Stimulated activated CD4-positive, alpha-beta T cell treated with anti-CD3 and anti-CD28 coated beads, TNF-alpha, amount 100 ng/mL, for 48 hours (primary cell): ENCODE results near the gene GLYATL2.

Experiments used
- DNase-seq, 3 donors: peaks; one replicate each; pipeline ENCODE4 v3.0.0-alpha.2; 2020; ENCODE audit warnings: low read depth in 3 of 3

GLYATL2 gene, protein sequence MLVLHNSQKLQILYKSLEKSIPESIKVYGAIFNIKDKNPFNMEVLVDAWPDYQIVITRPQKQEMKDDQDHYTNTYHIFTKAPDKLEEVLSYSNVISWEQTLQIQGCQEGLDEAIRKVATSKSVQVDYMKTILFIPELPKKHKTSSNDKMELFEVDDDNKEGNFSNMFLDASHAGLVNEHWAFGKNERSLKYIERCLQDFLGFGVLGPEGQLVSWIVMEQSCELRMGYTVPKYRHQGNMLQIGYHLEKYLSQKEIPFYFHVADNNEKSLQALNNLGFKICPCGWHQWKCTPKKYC

DNA sequence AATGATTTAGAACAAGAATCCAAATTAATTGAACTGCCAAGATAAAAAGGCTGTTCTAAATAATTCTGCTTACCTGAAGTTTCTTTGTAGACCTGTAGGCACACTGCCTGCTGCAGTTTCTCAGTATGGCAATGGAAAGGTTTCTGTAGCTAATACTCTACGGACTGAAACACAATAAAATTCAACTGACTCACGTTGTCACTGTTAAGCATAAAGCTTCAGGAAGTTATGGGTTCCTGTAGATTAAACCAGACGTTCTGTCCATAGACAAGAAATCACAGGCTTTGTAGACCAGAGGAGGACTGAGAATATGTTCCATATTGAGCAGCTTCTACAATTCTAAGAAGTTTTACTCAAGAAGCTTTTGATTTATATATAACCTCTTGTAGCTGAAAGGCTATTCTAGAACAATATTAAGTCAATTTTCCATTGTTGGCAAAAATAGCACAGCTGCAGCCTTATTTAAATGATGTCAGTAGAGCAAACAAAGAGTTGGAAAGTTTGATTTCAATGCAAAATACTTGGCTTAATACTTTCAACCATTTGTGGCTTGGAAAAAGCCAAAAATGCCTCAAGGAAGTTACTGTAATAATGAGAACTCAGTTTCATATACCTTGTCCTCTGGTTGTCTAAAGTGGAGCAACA is at the start of gene GLYATL2:
GLYATL2 (minus strand) TSS at position 344 of the 645 bp plus-strand sequence. CDS start 5,092 bp downstream, outside the sequence.
- DNase-seq: no peak

DNA sequence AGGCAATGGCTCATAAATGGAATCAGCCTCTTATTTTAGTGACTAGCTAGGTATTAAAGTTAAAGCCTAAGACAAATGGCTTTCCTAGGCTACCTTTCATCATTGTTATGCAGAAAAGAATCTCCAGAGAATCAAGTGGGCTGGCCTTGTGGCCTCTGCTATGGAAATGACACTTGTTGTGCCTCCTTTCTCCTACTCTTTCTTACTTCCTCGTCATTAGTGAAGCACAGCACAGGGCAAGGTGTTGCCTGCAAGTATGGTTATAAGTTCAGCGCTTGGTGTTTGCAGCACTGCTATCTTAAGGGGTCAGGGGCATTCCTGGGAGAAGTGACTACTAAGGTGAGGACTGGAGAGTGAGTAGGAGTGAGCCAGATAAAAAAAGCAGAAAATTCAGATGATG is 49.4 kb upstream of the GLYATL2 start:
- DNase-seq: no peak

DNA sequence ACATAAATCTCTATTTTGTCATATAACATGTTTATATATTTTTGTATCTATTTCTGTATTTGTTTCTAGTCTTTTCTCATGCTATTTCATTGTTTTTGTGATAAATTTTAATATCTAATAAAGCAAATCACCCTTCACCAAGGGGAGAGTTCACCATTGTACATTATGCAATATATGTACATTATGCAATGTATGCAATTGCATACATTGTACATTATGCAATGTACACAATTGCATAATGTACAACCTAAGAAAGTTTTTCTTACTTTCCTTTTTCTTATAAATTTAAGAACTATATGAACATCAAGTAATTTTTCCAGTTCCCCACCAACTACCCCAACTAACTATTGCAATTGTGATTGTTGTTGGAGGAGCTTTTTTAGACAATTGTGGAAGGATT is 44.1 kb upstream of the GLYATL2 start:
- DNase-seq: no peak

DNA sequence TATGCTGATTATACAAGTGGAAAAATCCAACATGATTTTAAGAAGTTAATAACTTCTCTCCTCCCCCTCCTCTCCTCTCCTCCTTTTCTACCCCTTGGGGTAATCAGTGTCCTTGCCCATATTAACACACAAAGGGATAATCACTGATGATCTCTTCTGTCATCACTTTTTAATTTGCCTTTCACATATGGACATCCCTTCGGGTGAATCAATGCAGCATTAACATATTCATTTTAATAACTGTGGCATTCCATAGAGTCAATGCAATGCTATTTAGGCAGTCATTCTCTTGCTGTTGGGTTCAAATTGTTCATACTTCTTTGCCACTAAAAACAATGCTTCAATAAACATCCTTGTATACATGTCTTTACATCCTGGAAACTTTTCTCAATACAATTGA is 42.9 kb upstream of the GLYATL2 start:
- DNase-seq: no peak

DNA sequence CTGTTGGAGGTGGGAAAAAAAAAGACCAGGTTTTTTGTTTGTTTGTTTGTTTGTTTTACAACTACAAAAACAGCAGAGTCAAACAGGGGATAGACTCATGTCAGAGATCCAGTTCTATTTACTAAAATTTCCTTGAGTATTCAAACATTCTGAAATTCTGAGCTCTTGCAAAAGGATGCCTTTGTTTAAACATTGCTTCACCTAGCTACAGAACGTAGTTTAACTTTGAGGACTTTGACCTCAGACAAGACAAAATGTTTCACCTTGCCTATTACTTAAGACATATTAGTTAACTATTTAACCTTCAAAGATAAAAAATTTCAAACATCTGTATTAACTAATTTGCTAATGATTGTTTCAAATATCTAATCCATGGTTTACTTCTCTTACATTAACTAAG is 36.1 kb upstream of the GLYATL2 start:
- DNase-seq: no peak

DNA sequence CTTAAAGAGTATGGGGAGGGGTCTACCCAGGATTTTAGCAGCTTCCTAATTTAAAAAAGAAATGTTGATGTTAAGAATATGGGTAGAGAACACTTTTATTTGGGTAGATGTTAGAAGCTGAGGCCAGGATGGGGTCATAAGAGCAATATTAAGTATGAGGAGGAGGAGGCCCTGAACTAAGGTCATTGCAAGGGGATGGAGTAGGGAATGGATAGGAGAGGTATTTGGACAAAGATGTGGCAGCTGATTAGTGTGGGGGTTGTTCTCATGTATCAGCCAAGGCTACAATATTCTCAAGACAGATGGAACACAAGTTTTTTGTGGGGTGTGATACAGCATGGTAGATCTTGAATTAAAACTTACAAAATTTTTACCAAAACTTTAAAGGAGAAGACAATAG is 35.7 kb upstream of the GLYATL2 start:
- no peak for DNase-seq

DNA sequence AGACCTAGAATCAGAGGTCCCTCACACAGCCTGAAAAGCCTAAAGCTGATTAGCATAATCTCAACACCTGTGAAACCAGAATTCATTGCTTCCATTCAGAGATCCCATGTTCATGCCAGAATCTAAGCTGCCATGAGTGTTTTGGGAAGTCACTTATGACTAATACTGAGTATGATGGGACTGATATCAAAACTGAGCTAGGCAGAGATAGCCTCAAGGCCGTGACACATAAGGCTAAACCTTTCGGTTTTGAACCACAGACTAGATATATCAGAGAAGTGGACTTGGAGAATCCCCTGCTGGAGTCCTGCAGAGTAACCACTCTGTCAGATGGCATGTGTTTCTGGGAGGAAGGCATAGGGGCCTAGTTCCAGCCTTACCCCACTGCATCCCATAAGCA is 23.1 kb upstream of the GLYATL2 start:
- no peak for DNase-seq

DNA sequence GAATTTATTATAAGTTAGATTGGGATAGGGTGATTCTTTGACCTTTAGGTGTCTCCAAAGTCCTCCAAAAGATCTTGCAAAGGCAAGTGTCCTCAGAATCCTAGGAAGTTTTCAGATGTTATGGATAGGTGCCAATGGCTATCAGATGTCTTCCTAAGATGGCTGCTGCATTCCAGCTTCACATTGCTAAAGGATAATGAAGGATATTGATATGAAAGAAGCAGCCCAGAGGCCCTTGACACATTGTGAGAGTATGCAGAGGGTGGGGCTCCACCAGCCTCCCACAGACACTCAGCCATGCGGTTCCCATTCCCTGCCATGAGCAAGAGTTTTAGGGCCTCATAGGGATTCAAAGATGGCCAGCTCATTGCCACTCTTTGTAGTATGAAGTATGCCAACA is 22.3 kb upstream of the GLYATL2 start:
- DNase-seq: no peak

DNA sequence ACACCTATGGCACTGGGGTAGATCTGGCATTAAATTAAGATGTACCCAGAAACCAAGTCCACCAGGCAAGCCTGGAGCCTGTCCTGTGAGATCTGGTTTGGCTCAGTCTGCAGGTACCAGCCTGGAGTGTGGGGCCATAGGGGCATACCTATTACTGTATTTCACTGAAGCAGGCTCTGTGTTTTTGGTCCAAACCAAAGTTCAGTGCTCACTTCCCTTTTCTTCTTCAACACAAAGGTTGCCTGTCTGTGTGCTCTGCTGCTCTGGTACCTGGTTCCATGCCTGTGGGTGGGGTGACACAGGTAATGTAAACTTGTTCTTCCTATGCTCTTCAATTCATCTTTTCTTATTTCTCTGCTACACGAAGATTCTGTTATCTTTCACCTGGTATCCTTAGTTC is 19.8 kb upstream of the GLYATL2 start:
- no peak for DNase-seq

DNA sequence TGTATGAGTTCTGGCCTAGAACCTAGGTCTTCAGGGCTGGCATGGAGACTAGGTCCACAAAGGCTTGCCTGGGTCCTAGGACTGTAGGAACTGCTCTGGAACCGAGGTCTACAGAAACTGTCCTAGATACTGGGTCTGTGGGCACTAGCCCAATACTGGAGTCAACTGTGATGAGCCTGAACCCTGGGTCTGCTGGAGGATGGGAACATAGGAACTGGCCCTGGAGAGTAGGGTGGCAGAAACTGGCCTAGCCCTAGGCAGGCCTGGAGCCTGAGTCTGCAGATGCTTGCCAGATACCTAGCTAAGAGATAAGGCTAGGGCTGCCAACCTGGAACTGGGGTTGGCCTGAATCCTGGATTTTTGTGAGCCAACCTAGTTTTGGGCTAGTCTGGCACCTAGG is 19.2 kb upstream of the GLYATL2 start:
- DNase-seq: no peak

DNA sequence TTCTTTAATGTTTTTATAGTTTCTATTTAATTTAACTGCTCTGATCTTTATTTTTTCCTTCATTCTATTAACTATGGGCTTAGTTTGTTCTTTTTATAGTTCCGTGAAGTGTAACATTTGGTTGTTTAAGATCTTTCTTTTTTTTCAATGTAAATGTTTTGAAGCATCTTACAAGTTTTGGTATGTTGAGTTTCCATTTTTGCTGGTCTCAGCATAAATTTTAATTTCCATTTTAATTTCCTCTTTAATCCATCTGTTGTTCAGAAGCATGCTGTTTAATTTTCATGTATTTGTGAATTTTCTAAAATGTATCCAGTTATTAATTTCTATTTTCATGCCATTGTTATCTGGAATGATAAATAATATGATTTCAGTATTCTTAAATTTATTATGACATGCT is 17.0 kb upstream of the GLYATL2 start:
- DNase-seq: no peak

DNA sequence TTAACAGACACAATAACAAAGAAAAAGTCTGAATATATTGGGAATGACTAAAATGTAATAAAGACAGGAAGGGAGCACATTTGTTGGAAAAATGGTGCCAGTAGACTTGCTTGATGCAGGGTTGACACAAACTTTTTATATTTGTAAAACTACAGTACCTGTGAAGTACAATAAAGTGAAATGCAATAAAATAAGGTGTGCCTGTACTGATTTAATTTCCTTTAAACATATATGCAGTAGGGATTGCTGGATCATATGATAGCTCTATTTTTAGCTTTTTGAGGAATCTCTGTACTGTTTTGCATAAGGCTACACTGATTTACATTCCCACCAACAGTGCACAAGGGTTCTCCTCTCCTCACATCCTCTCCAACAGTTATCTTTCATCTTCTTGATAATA is 12.3 kb upstream of the GLYATL2 start:
- no peak for DNase-seq

DNA sequence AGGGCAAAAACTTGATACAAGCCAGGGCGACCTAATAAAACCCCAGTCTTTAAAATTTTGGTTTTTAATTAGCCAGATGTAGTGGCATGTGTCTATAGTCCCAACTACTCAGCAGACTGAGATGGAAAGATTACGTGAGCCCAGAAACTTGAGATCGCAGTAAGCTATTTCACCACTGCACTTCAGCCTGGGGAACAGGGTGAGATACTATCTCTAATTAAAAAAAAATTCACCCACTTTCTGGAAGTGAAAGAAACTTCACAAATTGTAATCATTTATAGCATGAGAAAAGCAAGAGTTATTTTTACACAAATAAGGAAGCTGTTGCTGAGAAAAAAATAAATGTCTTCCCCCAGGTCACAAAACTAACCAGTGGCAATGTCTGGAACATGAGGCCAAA is 882 bp upstream of the GLYATL2 start:
- DNase-seq: no peak

DNA sequence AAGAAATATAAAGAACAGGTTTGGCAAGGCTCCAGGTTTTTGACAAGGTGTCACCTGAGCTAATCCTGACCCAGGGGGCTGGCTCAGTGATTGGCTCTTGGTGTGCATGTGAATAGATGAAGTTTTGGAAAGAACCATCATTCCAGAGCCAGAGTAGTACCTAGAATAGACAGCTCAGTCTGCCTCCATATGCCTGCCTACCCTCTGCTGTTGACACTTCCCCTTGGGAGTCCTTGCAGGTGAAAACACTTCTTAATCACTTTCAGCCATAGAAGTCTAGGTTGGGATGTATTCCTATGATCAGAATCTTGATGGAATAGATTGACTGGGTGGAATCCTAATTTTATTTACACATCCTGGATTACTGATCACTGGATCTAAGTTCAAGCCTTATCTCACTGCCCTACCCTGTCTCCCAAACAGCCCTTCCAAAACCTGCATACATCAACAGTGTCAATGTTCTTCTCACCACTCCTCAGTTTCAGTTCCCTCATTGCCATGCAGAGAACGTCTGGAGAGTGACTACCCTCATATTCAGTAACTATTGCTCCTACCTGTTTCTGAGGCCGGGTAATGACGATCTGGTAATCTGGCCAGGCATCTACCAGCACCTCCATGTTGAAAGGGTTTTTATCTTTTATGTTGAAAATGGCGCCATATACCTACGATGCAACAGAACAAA is 6.7 kb downstream of the GLYATL2 start:
- no peak for DNase-seq

DNA sequence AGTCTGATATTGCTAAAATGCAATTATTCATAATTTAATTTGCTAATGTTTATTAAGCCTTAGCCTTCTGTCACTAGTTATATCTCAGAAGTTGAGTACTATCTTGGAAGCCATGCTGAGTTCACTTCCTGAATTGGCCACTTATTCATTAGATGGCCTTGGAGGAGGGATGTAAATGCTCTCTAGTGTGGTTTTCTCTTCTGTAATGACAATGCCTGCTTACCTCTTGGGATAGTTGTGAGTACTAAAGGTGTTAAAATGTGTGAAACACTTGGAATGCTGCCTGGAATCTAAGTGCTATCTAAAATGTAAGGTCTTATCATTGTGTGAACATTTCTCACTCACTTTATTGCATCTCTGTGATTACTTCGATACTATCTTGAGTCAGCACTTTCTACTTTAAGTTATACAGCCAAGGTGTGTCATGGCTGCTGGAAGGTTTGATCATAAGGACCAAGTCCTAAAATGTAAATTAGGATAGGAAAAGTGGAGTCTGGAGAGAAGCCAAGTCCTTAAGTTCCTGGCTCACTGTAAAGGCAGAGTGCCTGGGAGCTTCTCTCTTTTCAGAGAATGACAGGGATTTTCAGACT is 12.4 kb downstream of the GLYATL2 start:
- DNase-seq: no peak

DNA sequence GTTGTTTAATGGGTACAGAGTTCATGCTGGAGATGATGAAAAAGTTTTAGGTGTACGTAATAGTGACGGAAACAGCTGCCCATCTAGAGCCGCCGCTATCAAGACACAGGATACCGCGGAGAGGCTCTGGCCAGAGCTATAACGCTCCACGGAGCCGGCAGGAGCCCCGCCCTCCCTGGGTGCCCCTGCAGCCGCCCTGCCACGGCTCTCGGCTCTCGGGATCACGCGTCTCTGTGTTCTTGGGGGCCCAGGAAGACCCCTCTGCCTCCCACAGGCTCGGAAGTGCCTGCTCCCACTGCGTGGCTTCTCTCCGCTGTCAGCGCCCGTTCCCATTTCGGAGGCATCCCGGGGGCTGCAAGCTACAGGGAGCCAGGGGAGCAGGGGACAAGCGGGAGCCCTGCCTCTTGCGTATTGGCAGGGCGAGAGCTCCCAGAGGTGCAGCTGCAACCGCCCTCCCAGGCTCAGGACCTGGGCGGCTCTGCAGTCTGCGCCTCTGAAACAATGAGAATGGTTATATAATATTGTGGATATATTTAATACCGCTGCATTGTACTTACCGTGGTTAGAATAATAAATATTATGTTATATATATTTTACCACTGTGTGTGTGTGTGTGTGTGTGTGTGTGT is 13.7 kb downstream of the GLYATL2 start:
- no peak for DNase-seq

DNA sequence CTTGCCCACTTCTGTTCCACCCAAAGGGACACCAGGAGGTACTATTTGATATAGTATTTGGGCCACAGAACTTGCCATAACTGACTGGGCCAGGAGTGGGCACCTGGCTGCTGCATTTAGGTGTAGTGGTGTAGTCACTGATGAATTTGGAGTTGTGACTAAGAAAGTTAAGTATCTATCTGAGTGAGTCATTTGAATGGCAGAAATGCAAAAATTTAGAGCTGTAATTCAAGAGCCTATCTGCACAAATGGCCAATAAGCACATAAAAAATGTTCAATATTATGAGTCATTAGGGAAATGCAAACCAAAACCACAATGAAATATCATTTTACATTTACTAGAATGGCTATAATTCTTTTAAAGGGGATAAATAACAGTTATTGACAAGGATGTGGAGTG is 14.7 kb downstream of the GLYATL2 start:
- no peak for DNase-seq

DNA sequence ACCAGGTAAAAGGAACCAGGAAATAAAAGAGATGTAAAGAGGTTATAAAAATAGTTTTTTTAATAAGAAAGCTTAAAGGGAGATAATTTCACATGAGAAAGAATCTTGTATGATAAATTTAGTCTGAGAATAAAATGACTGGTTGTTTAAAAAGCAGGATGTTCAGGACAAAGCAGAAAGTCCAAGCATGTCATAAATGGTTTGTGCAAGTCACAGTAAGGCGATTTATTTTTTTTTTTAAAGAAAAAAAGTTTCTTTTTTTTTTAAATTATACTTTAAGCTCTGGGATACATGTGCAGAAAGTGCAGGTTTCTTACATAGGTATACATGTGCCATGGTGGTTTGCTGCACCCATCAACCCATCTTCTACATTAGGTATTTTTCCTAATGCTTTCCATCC is 30.8 kb downstream of the GLYATL2 start:
- no peak for DNase-seq

DNA sequence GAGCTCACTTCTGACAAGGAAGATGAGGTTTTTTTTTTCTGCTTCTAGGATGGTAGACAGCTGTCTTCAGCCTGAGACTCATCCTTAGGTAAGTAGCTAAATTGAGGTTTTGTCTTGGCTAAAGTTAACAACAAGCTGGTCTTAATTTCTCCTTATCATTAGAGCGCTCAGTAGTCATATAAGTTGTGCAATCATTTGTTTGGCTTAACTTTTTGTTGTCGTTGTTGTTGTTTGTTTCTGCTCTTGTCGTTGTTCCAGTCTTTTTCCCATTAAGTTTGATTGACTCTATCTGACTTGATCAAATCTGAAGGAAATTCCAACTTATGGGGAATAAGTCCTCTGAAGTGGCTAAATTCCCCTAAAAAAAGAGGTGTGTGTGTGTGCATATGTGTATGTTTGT is 33.0 kb downstream of the GLYATL2 start:
- DNase-seq: no peak

DNA sequence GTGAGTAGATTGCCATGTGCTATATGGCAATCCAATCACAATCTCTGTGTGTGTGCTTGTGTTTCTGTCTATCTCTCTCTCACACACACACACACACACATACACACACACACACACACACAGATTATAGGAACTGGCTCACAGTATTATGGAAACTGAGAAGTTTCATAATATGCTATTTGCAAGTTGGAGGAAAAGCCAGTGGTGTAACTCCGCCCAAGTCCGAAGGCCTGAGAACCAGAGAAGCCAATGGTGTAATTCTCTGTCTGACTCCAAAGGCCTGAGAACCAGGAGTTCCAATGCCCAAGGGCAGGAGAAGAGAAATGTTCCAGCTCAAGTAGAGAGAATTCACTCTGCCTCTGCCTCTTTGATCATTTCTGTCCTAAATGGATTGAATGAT is 37.2 kb downstream of the GLYATL2 start:
- no peak for DNase-seq

DNA sequence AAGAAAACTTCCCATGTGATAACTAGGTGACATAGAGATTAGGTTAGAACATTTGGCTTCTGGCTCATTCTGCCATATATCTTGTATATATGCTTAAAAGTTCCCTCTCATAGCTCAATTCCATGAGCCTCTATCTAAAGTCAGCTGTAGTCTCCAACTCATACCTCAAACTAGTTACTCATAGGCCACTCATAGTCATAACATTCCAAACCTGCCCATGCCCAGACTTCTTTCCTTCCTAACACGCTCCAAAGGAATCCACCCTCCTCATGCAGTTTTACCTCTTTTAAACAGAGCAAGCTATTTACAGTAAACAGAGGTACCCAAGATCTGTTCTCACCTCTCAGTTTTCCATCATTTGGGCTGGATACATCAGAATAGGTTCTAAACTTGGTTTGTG is 39.4 kb downstream of the GLYATL2 start:
- DNase-seq: no peak

DNA sequence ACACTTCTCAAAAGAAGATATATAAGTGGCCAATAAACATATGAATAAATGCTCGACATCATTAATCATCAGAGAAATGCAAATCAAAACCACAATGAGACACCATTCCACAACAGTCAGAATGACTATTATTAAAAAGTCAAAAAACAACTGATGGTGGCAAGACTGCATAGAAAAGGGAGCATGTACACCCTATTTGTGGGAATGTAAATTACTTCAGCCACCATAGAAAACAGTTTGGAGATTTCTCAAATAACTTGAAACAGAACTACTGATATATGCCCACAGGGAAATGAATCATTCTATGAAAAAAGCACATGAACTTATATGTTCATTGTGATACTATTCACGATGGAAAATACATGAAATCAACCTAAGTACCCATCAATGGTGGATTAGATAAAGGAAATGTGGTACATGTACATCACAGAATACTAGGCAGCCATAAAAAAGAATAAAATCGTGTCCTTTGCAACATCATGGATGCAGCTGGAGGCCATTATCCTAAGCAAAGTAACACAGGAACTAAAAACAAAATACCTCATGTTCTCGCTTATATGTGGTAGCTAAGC is 42.4 kb downstream of the GLYATL2 start:
- DNase-seq: no peak
